ENCODE measurements around the gene PTAFR.

The PTAFR gene

DNA sequence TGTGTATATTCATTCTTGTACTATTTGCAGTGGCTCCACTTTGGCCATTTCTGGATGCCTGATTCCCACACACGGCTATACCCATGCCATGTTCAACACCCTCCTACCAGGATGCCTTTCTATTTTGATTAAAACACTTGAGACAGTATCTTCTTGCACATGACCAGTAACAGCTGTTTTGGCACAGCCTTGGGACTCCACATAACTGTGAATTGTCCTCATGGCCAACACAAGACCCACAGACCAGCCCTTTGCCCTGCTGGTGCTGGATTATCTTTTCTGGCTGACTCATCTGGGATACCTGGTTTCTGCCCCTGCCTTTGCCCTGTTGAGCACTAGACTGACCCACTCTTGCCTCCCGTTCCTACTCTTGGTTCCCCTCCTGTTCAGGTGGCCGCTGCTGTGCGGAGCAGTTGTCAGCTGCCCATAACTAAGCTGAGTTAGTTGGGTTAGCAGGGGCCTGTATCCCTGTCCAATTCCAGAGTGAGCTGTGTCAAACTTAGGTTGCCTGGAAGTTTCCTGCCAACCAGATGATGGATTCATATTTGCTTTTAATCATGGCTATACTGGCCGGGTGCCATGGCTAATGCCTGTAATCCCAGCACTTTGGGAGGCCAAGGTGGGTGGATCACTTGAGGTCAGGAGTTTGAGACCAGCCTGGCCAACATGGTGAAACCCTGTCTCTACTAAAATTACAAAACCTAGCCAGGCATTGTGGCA is 77.3 kb downstream of the PTAFR start:
- Histone ChIP-seq H3K27ac (no peak overlapping the region), H3K4me3 (no peak overlapping the region)
